ENCODE data around the gene UVRAG. TPM values are rescaled to one million over a fixed set of nuclear protein-coding genes. Genes with fewer than 3 reads are reported as not detected.
A peak's percentile ranks its signal among the peaks of the same experiment; 100 is the strongest.

UVRAG gene
- total and polyA plus RNA-seq, 7 donors, result 6.2 to 16.8 (median 13.6) TPM

DNA sequence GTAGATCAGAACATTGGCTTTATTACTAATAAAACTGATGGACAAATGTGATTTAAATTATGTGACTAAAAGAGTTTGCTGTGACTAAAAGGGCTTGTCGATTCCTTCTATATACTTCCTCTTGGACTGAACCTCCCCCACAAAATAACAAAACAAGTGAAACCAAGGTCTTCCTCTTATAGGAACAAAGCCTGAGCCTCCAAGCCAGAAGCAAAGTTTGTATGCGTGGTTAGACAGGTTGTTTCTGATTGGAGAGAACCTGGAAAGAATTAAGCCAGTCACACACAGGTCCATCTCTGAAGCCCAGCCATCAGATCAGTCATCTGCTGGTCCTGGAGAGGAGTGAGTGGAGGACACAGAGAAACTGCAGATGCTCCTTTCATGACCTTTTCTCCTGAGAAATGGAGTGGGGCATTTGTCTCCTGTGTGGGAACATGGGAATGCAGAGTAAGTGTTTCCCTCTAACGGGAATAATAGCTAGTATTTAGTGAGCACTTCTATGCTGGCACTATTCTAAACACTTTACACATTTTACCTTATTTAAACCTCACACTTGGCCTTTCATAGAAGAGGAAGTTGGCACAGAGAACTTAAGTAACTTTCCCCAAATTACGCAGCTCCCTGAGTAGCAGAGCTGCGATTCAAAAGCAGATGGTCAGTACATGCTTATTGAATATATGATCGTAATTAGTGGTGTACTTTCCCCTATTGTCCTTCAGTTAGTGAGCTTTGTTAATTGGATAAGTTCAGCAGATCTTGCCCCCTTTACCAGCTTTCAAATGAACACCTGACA, 77.1 kb downstream of the UVRAG start:
- no peak for ATAC-seq
- DNase-seq, result no peak
- Histone ChIP-seq H3K27me3 (ENCODE audit: insufficient read depth in 3 of 3, low read length in 2 of 3) (no peaks in the 10 kb centered on the region), H3K27ac (no peak overlapping the region), H3K9me3 (no peaks in the 10 kb centered on the region), H3K4me1 (no peaks in the 10 kb centered on the region), H3K36me3 (ENCODE audit: insufficient read depth in 1 of 2, low read depth in 1 of 2) (peaks cover 0 to 21% of the 10 kb centered on the region in 2 donors), H3K4me3 (no peak overlapping the region)
- intact Hi-C loops (cut with DNase I), result no loop called here
- no peak for TF ChIP-seq CTCF (IDR thresholded peaks at IDR 0.05)
- 82 to 86% (median 83%) methylated on average over 6 of the region's 6 CpGs for WGBS, 3 donors

DNA sequence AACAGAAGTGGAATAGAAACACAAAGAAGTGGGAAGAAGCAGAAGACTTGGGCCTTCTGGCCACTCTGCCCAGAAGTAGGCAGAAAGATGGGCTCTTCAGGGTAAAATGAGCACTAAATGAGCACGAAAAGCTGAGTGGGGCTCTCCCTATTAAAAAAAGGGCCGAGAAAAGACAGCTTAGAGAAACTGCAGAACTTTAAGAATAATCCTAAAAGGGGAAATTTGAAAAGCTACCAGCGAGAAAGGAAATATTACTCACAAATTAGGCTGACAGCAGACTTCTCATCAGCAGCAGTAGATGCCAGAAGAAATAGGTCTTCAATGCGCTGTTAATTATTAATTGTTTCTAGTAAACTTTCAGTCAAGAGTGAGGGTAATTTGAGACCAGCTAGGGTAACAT, 78.2 kb downstream of the UVRAG start:
- H3K4me1 ChIP-seq, result no peaks in the 10 kb centered on the region
- 86 to 93% (median 90%) methylated on average over 4 of the region's 4 CpGs for WGBS, 3 donors
- H3K9me3 ChIP-seq, result no peaks in the 10 kb centered on the region
- no peak overlapping the region for H3K4me3 ChIP-seq
- DNase-seq, result no peak
- intact Hi-C loops (cut with DNase I), result no loop called here
- ATAC-seq, result no peak
- H3K27ac ChIP-seq, result no peak overlapping the region
- H3K27me3 ChIP-seq (ENCODE audit: insufficient read depth in 3 of 3, low read length in 2 of 3), result no peaks in the 10 kb centered on the region
- peaks cover 0 to 21% of the 10 kb centered on the region in 2 donors for H3K36me3 ChIP-seq (ENCODE audit: insufficient read depth in 1 of 2, low read depth in 1 of 2)
- TF ChIP-seq CTCF (IDR thresholded peaks at IDR 0.05), result no peak

DNA sequence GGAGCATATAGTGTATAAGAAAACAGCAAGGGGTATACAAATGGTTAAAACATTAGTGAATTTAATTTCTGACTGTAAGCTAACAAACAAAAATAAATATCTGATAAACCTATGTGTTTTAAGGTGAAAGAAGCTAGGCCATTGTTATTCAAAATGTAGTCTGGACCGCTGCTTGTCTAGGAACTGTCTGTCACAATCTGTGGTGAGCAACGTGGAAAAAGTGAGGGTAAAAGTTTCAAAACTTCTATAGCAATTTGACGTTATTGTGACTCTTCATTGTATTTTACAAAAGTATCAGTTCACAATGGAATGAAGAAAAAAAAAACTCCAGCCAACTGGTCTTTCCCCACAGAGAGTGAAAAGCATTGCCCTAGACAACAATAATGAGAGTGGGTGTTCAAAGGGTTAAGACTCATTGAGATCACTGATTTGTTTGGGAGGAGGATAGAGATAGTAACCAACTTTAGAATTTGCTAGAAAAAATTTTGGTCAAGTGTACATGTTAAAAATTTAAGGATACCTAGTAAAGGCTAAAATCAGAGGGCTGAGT, 79.1 kb downstream of the UVRAG start:
- WGBS, 3 donors, result 74 to 81% (median 80%) methylated on average over 3 of the region's 3 CpGs
- ATAC-seq (no peak), DNase-seq (no peak)
- Histone ChIP-seq H3K27me3 (ENCODE audit: insufficient read depth in 3 of 3, low read length in 2 of 3) (no peaks in the 10 kb centered on the region), H3K36me3 (ENCODE audit: insufficient read depth in 1 of 2, low read depth in 1 of 2) (peaks cover 0 to 17% of the 10 kb centered on the region in 2 donors), H3K4me1 (no peaks in the 10 kb centered on the region), H3K4me3 (no peak overlapping the region), H3K9me3 (no peaks in the 10 kb centered on the region), H3K27ac (no peak overlapping the region)
- intact Hi-C loops (cut with DNase I), result loop anchor here in 1 of 2 donors (2.0 kb wide), 1 partner anchor 259 kb away; no protein-coding TSS in a partner anchor
- TF ChIP-seq CTCF (IDR thresholded peaks at IDR 0.05), result no peak

DNA sequence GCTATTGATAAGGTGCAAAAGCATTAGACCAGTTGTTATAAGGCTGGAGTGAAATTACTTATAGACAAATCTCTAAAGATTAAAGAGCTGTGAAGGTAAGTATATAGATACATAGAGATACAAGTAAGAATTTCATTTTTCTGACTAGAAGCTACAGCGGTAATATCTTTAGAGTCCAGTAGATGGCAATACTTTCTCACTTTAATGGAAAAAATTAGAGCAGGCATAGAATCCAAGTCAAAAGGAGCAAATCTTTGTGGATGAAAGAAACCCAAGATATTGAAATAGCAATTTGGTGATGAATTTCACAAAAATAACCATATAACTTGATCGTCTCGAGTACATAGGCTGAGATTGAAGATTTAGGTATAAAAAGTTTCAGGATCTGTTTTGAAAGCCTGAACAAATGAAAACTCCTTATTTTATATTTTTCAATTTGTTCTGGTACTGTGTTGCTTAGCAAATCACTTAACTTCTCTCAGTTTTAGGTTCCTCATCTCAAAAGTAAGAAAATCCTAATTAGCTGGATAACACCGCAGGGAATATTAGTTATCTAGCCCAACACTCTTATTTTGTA, 81.9 kb downstream of the UVRAG start:
- H3K4me3 ChIP-seq, result no peak overlapping the region
- no peaks in the 10 kb centered on the region for H3K4me1 ChIP-seq
- peak; percentile 74 for TF ChIP-seq CTCF (IDR thresholded peaks at IDR 0.05)
- peaks cover 0 to 10% of the 10 kb centered on the region in 2 donors for H3K36me3 ChIP-seq (ENCODE audit: insufficient read depth in 1 of 2, low read depth in 1 of 2)
- DNase-seq (no peak), ATAC-seq (peak in 3 of 4 donors; percentile 48 to 76 (median 54))
- 30 to 34% (median 33%) methylated on average over 4 of the region's 4 CpGs for WGBS, 3 donors
- no peaks in the 10 kb centered on the region for H3K27me3 ChIP-seq (ENCODE audit: insufficient read depth in 3 of 3, low read length in 2 of 3)
- H3K27ac ChIP-seq, result no peak overlapping the region
- no peaks in the 10 kb centered on the region for H3K9me3 ChIP-seq
- intact Hi-C loops (cut with DNase I), result loop anchor here (2.0 to 5.0 kb wide), 3 partner anchors 256 to 420 kb away; partner anchors contain the start of gene WNT11 (in 1 of the 2)
